Mucosa of rectum (tissue), 2 donors: Measurements from ENCODE around the gene CCSER1.

Experiments
- H3K27ac ChIP-seq, 2 donors: one replicate each; pipeline ENCODE4 v1.7.0; 2013; ENCODE audit warnings: inconsistent platforms in 2 of 2, low read depth in 2 of 2, low read length in 2 of 2
- H3K27me3 ChIP-seq, 2 donors: one replicate each; pipeline ENCODE4 v1.7.0; 2013; ENCODE audit warnings: low read length in 2 of 2; ENCODE audit not compliant: control insufficient read depth in 2 of 2, insufficient read depth in 2 of 2
- H3K36me3 ChIP-seq, 2 donors: one replicate each; pipeline ENCODE4 v1.7.0; 2013; ENCODE audit warnings: low read length in 2 of 2; ENCODE audit not compliant: control insufficient read depth in 2 of 2, insufficient read depth in 2 of 2
- H3K4me1 ChIP-seq, 2 donors: one replicate each; pipeline ENCODE4 v1.7.0; 2013; ENCODE audit warnings: low read length in 2 of 2, mild to moderate bottlenecking in 1 of 2; ENCODE audit not compliant: control insufficient read depth in 2 of 2, insufficient read depth in 2 of 2
- H3K4me3 ChIP-seq, 2 donors: one replicate each; pipeline ENCODE4 v1.7.0; 2013; ENCODE audit warnings: low read length in 2 of 2
- H3K9ac ChIP-seq, 2 donors: one replicate each; pipeline ENCODE4 v1.7.0; 2013; ENCODE audit warnings: low read length in 2 of 2, low read depth in 1 of 2, mild to moderate bottlenecking in 1 of 2
- H3K9me3 ChIP-seq, 2 donors: one replicate each; pipeline ENCODE4 v1.7.0; 2013; ENCODE audit warnings: low read length in 2 of 2; ENCODE audit not compliant: control insufficient read depth in 2 of 2
- donor health status: healthy.
- donor health status: Normal muscosa, but diverticular disease.

The CCSER1 gene

GRCh38 chr4:91527056-91527455 lies 1399.9 kb downstream of the CCSER1 start:
- peaks cover 0 to 4% of the 10 kb centered on the region in 2 donors for H3K4me1 ChIP-seq
- no peaks in the 10 kb centered on the region for H3K27me3 ChIP-seq
- H3K4me3 ChIP-seq = no peak overlapping the region
- H3K9me3 ChIP-seq = no peaks in the 10 kb centered on the region
- H3K36me3 ChIP-seq = no peaks in the 10 kb centered on the region
- no peak overlapping the region for H3K27ac ChIP-seq
- no peak overlapping the region for H3K9ac ChIP-seq

GRCh38 chr4:91567594-91567993 lies 1440.4 kb downstream of the CCSER1 start:
- Histone ChIP-seq H3K27me3 (no peaks in the 10 kb centered on the region), H3K27ac (no peak overlapping the region), H3K36me3 (no peaks in the 10 kb centered on the region), H3K4me1 (no peaks in the 10 kb centered on the region), H3K4me3 (no peak overlapping the region), H3K9me3 (no peaks in the 10 kb centered on the region), H3K9ac (no peak overlapping the region)

GRCh38 chr4:91577864-91578263 lies 1450.7 kb downstream of the CCSER1 start:
- Histone ChIP-seq H3K4me3 (no peak overlapping the region), H3K36me3 (no peaks in the 10 kb centered on the region), H3K4me1 (no peaks in the 10 kb centered on the region), H3K27ac (no peak overlapping the region), H3K9me3 (peaks cover 0 to 2% of the 10 kb centered on the region in 2 donors), H3K27me3 (no peaks in the 10 kb centered on the region), H3K9ac (no peak overlapping the region)

GRCh38 chr4:91590260-91590659 lies 1463.1 kb downstream of the CCSER1 start:
- no peaks in the 10 kb centered on the region for H3K4me1 ChIP-seq
- no peak overlapping the region for H3K27ac ChIP-seq
- H3K9ac ChIP-seq = no peak overlapping the region
- no peaks in the 10 kb centered on the region for H3K9me3 ChIP-seq
- H3K36me3 ChIP-seq = no peaks in the 10 kb centered on the region
- no peaks in the 10 kb centered on the region for H3K27me3 ChIP-seq
- H3K4me3 ChIP-seq = no peak overlapping the region

GRCh38 chr4:91592125-91592524 lies 1464.9 kb downstream of the CCSER1 start:
- no peak overlapping the region for H3K9ac ChIP-seq
- H3K27me3 ChIP-seq = no peaks in the 10 kb centered on the region

GRCh38 chr4:91596718-91597117 lies 1469.5 kb downstream of the CCSER1 start:
- H3K4me1 ChIP-seq = no peaks in the 10 kb centered on the region
- H3K9me3 ChIP-seq = no peaks in the 10 kb centered on the region
- no peak overlapping the region for H3K27ac ChIP-seq
- no peaks in the 10 kb centered on the region for H3K36me3 ChIP-seq
- H3K4me3 ChIP-seq = no peak overlapping the region
- no peak overlapping the region for H3K9ac ChIP-seq
- no peaks in the 10 kb centered on the region for H3K27me3 ChIP-seq

More at GRCh38 chr4:91592125-91592524, 1464.9 kb downstream of the CCSER1 start:
- H3K4me1 ChIP-seq = no peaks in the 10 kb centered on the region
- H3K36me3 ChIP-seq = no peaks in the 10 kb centered on the region
- no peak overlapping the region for H3K4me3 ChIP-seq
- H3K9me3 ChIP-seq = no peaks in the 10 kb centered on the region
- H3K27ac ChIP-seq = no peak overlapping the region

GRCh38 chr4:91598696-91599095 lies 1471.5 kb downstream of the CCSER1 start:
- Histone ChIP-seq H3K27me3 (no peaks in the 10 kb centered on the region), H3K27ac (no peak overlapping the region), H3K4me3 (no peak overlapping the region), H3K4me1 (no peaks in the 10 kb centered on the region), H3K9ac (no peak overlapping the region), H3K36me3 (no peaks in the 10 kb centered on the region), H3K9me3 (no peaks in the 10 kb centered on the region)

- Histone ChIP-seq H3K4me3 (no peak overlapping the region), H3K27me3 (no peaks in the 10 kb centered on the region), H3K9me3 (no peaks in the 10 kb centered on the region), H3K27ac (no peak overlapping the region), H3K9ac (no peak overlapping the region), H3K4me1 (no peaks in the 10 kb centered on the region), H3K36me3 (no peaks in the 10 kb centered on the region)
Observed at GRCh38 chr4:91600301-91600700, 1473.1 kb downstream of the CCSER1 start.

GRCh38 chr4:91601401-91601800 lies 1474.2 kb downstream of the CCSER1 start:
- no peak overlapping the region for H3K9ac ChIP-seq
- H3K27me3 ChIP-seq = no peaks in the 10 kb centered on the region
- H3K27ac ChIP-seq = no peak overlapping the region
- H3K9me3 ChIP-seq = no peaks in the 10 kb centered on the region
- H3K4me3 ChIP-seq = no peak overlapping the region
- H3K4me1 ChIP-seq = no peaks in the 10 kb centered on the region
- H3K36me3 ChIP-seq = no peaks in the 10 kb centered on the region

GRCh38 chr4:91611782-91612181 lies 1484.6 kb downstream of the CCSER1 start:
- H3K27me3 ChIP-seq = no peaks in the 10 kb centered on the region
- H3K4me3 ChIP-seq = no peak overlapping the region
- no peaks in the 10 kb centered on the region for H3K36me3 ChIP-seq
- H3K4me1 ChIP-seq = no peaks in the 10 kb centered on the region
- H3K27ac ChIP-seq = no peak overlapping the region
- no peak overlapping the region for H3K9ac ChIP-seq
- H3K9me3 ChIP-seq = no peaks in the 10 kb centered on the region

- no peak overlapping the region for H3K4me3 ChIP-seq
- H3K27me3 ChIP-seq = no peaks in the 10 kb centered on the region
- H3K9me3 ChIP-seq = no peaks in the 10 kb centered on the region
- no peaks in the 10 kb centered on the region for H3K4me1 ChIP-seq
- H3K9ac ChIP-seq = no peak overlapping the region
- no peaks in the 10 kb centered on the region for H3K36me3 ChIP-seq
- H3K27ac ChIP-seq = no peak overlapping the region
Observed at GRCh38 chr4:91620952-91621351, 1493.8 kb downstream of the CCSER1 start.
